Caco-2 (cell line): ENCODE measurements around the gene NAT9. TPM values are rescaled to one million over a fixed set of nuclear protein-coding genes. Genes with fewer than 3 reads are reported as not detected.

ENCODE experiments used
- BruUV-seq: library from RNA; stranded (reverse); fragments of 400-500 nt; replicated peaks from 2 replicates; lab custom pipeline; 2021; lab: Mats Ljungman, UMichigan
- CTCF ChIA-PET: fragments of 300-600 bp; sonication (Branson Sonifier 250); formaldehyde crosslinking; loops from one replicate; lab custom pipeline; 2022; ENCODE audit warnings: antibody characterized with exemption; lab: Charles Lee
- POLR2A ChIA-PET: fragments of 300-600 bp; sonication (Branson Sonifier 250); formaldehyde crosslinking; loops from one replicate; lab custom pipeline; 2022; ENCODE audit warnings: antibody characterized with exemption; lab: Charles Lee
- DNase-seq, 2 experiments: peaks; one replicate each; pipeline versions ENCODE4 v3.0.0 to v3.0.0-alpha.2; 2020 to 2022
- H3K27me3 ChIP-seq: replicated peaks from 2 replicates; pipeline ENCODE4 v1.6.0; 2011; ENCODE audit warnings: low read length; ENCODE audit not compliant: control insufficient read depth, insufficient read depth
- H3K36me3 ChIP-seq: 2 replicates; pipeline ENCODE4 v1.5.1; 2011; ENCODE audit warnings: low read length; ENCODE audit not compliant: control insufficient read depth, insufficient read depth
- H3K4me1 ChIP-seq: fragments of 250-450 bp; sonication (Bioruptor Pico); 2 replicates; pipeline ENCODE4 v1.5.1; 2020; ENCODE audit warnings: mild to moderate bottlenecking
- H3K4me3 ChIP-seq: 2 replicates; pipeline ENCODE4 v1.5.1; 2011; ENCODE audit warnings: low read depth, mild to moderate bottlenecking, control low read depth, low read length
- H3K9me3 ChIP-seq: fragments of 250-450 bp; sonication (Bioruptor Pico); 2 replicates; pipeline ENCODE4 v1.5.1; 2020; ENCODE audit warnings: mild to moderate bottlenecking, moderate library complexity
- H3K27ac Mint-ChIP-seq: one replicate; pipeline ENCODE4 v1.8.0; 2022; ENCODE audit warnings: mixed read lengths; ENCODE audit not compliant: unreplicated experiment
- H3K27me3 Mint-ChIP-seq: one replicate; pipeline ENCODE4 v1.8.0; 2022; ENCODE audit warnings: mixed read lengths; ENCODE audit not compliant: insufficient read depth, unreplicated experiment
- H3K36me3 Mint-ChIP-seq: one replicate; pipeline ENCODE4 v1.8.0; 2022; ENCODE audit warnings: mild to moderate bottlenecking, mixed read lengths; ENCODE audit not compliant: insufficient read depth, unreplicated experiment
- H3K4me1 Mint-ChIP-seq: one replicate; pipeline ENCODE4 v1.8.0; 2022; ENCODE audit warnings: low read depth, mixed read lengths; ENCODE audit not compliant: unreplicated experiment
- H3K4me3 Mint-ChIP-seq: one replicate; pipeline ENCODE4 v1.8.0; 2022; ENCODE audit warnings: mild to moderate bottlenecking, moderate library complexity, mixed read lengths; ENCODE audit not compliant: unreplicated experiment
- H3K9me3 Mint-ChIP-seq: one replicate; pipeline ENCODE4 v1.8.0; 2022; ENCODE audit warnings: mixed read lengths; ENCODE audit not compliant: unreplicated experiment
- CTCF ChIP-seq, 2 experiments: fragments of 200-600 bp in 1 of 2; IDR thresholded peaks; 1 replicate in 1 of 2; 2 replicates in 1 of 2; pipeline versions ENCODE4 v1.5.1 to v1.8.0; 2011 to 2022; ENCODE audit warnings: antibody characterized with exemption in 1 of 2, control low read depth in 1 of 2, inconsistent platforms in 1 of 2, low read depth in 1 of 2, low read length in 1 of 2, mild to moderate bottlenecking in 1 of 2, moderate library complexity in 1 of 2; ENCODE audit not compliant: insufficient read depth in 1 of 2, severe bottlenecking in 1 of 2, unreplicated experiment in 1 of 2
- intact Hi-C: fragments of 100-400 bp; cut with micrococcal nuclease; formaldehyde crosslinking; loops from one replicate; pipeline ENCODE4 v1.10.0; 2022; ENCODE audit not compliant: unreplicated experiment
- microRNA-seq: library from miRNA; unstranded; fragments of <30 nt; microRNA quantifications from one replicate; pipeline ENCODE4 v1.2.0, GENCODE V29; 2022
- total RNA-seq: library from RNA; stranded (reverse); gene quantifications from 2 replicates; pipeline ENCODE4 v1.2.3, GENCODE V29; 2022

The NAT9 gene
- total RNA-seq, 1 experiment from 2014 or later = 84.5 TPM

- DNase-seq = no peak
- H3K4me1 ChIP-seq = peaks cover 8% of the 10 kb centered on the region; the same call in 1 of the 2 replicates
- no peak overlapping the region for H3K4me3 ChIP-seq
- H3K27me3 Mint-ChIP-seq = no peaks in the 10 kb centered on the region
- peaks cover 6% of the 10 kb centered on the region for H3K4me1 Mint-ChIP-seq
- H3K9me3 Mint-ChIP-seq = no peaks in the 10 kb centered on the region
- no peak overlapping the region for H3K27ac Mint-ChIP-seq
- no peaks in the 10 kb centered on the region for H3K27me3 ChIP-seq
- H3K9me3 ChIP-seq = 0 out of 2 replicates have a peak, but pooled peaks cover 1% of the 10 kb centered on the region
- CTCF ChIA-PET = interaction anchor here (1.0 kb wide), 1 partner anchor 14 kb away, joined by 5 read pairs; the partner anchor contains the start of gene RAB37
- no TSS peak for BruUV-seq
- POLR2A ChIA-PET = no interaction called here
- intact Hi-C loops = no loop called here
- H3K36me3 ChIP-seq = no peaks in the 10 kb centered on the region
- H3K4me3 Mint-ChIP-seq = no peak overlapping the region
- no peak for TF ChIP-seq CTCF (IDR thresholded peaks at IDR 0.05; ENCODE audit: insufficient read depth in 1 of 2, low read depth in 1 of 2, low read length in 1 of 2, severe bottlenecking in 1 of 2, unreplicated experiment in 1 of 2)
- no peaks in the 10 kb centered on the region for H3K36me3 Mint-ChIP-seq
Observed at GRCh38 chr17:74722782-74723181, 53.4 kb downstream of the NAT9 start.

Small RNA genes lying within 50 kb of the gene (microRNA-seq; reads per million reads assigned to microRNA genes)
- gene MIR3615 = 58.9 reads per million, percentile 67 among the genes with 10 or more reads in this experiment

Other genes starting within 250 kb of the NAT9 start
- gene CD300LB, start 244.9 kb downstream of the NAT9 start, total RNA-seq = not detected in 2 replicates
- not detected in 2 replicates for gene CD300C, start 230.2 kb downstream of the NAT9 start, total RNA-seq
- gene CD300H, start 208.8 kb downstream of the NAT9 start, total RNA-seq = not detected in 2 replicates
- gene CD300LD, start 184.1 kb downstream of the NAT9 start, total RNA-seq = not detected in 2 replicates
- not detected in 2 replicates for gene CD300E, start 152.6 kb downstream of the NAT9 start, total RNA-seq
- gene CD300LF, start 63.4 kb downstream of the NAT9 start, total RNA-seq = 2.2 and 2.4 TPM in 2 replicates
- gene RAB37, start 39.1 kb downstream of the NAT9 start, total RNA-seq = 12.3 and 14.8 TPM in 2 replicates
- gene NHERF1, start 27.7 kb downstream of the NAT9 start, total RNA-seq = 204 and 218 TPM in 2 replicates
- gene GRIN2C, start 83.5 kb upstream of the NAT9 start, total RNA-seq = 4.8 and 5.2 TPM in 2 replicates
- gene FDXR, start 96.6 kb upstream of the NAT9 start, total RNA-seq = 19.0 and 20.6 TPM in 2 replicates
- gene FADS6, start 117.3 kb upstream of the NAT9 start, total RNA-seq = 2.6 and 3.1 TPM in 2 replicates
- 0.48 and 0.77 TPM in 2 replicates for gene USH1G, start 146.9 kb upstream of the NAT9 start, total RNA-seq
- not detected in 2 replicates for gene OTOP2, start 147.9 kb upstream of the NAT9 start, total RNA-seq
- gene OTOP3, start 159.6 kb upstream of the NAT9 start, total RNA-seq = not detected in 2 replicates
- gene HID1, start 196.4 kb upstream of the NAT9 start, total RNA-seq = 29.8 and 30.4 TPM in 2 replicates
- 30.9 and 31.6 TPM in 2 replicates for gene CDR2L, start 211.3 kb upstream of the NAT9 start, total RNA-seq
- gene MRPL58, start 236.3 kb upstream of the NAT9 start, total RNA-seq = 61.0 and 61.8 TPM in 2 replicates